IMR-90 (cell line): ENCODE measurements around the gene FHL2.

Experiments
- BHLHE40 ChIP-seq: fragments of 150-350 bp; IDR thresholded peaks from 2 replicates; pipeline ENCODE4 v1.6.1; 2016; ENCODE audit warnings: mild to moderate bottlenecking, low read depth, low read length
- CEBPB ChIP-seq: IDR thresholded peaks from 2 replicates; pipeline ENCODE4 v1.6.1; 2012; ENCODE audit warnings: low read depth, low read length, improper control_type of control experiment
- CHD1 ChIP-seq: IDR thresholded peaks from 2 replicates; pipeline ENCODE4 v1.6.1; 2012; ENCODE audit warnings: low read depth, low read length, improper control_type of control experiment
- CTCF ChIP-seq: conservative IDR thresholded peaks from 2 replicates; pipeline ENCODE4 v1.5.1; 2012; ENCODE audit warnings: mild to moderate bottlenecking, low read depth, low read length, improper control_type of control experiment
- ELK1 ChIP-seq: fragments of 150-350 bp; IDR thresholded peaks from 2 replicates; pipeline ENCODE4 v1.6.1; 2016; ENCODE audit warnings: low read depth, mild to moderate bottlenecking, low read length, moderate library complexity, borderline replicate concordance
- MAFK ChIP-seq: IDR thresholded peaks from 2 replicates; pipeline ENCODE4 v1.6.1; 2012; ENCODE audit warnings: low read depth, low read length, improper control_type of control experiment
- MAZ ChIP-seq: IDR thresholded peaks from 2 replicates; pipeline ENCODE4 v1.6.1; 2012; ENCODE audit warnings: low read depth, mild to moderate bottlenecking, low read length, improper control_type of control experiment, moderate library complexity, borderline replicate concordance
- MXI1 ChIP-seq: IDR thresholded peaks from 2 replicates; pipeline ENCODE4 v1.6.1; 2012; ENCODE audit warnings: low read depth, mild to moderate bottlenecking, low read length, moderate library complexity, borderline replicate concordance
- POLR2A ChIP-seq: IDR thresholded peaks from 2 replicates; pipeline ENCODE4 v1.6.1; 2012; ENCODE audit warnings: mild to moderate bottlenecking, low read depth, low read length
- RAD21 ChIP-seq: IDR thresholded peaks from 2 replicates; pipeline ENCODE4 v1.6.1; 2012; ENCODE audit warnings: low read length, improper control_type of control experiment
- RCOR1 ChIP-seq: IDR thresholded peaks from 2 replicates; pipeline ENCODE4 v1.6.1; 2012; ENCODE audit warnings: mild to moderate bottlenecking, low read length, improper control_type of control experiment; ENCODE audit not compliant: insufficient replicate concordance
- RFX5 ChIP-seq: IDR thresholded peaks from 2 replicates; pipeline ENCODE4 v1.8.0; 2012; ENCODE audit warnings: low read depth, mild to moderate bottlenecking, low read length, moderate library complexity
- SMC3 ChIP-seq: fragments of 150-350 bp; IDR thresholded peaks from 2 replicates; pipeline ENCODE4 v1.6.1; 2016; ENCODE audit warnings: low read depth, mild to moderate bottlenecking, antibody characterized with exemption, low read length, moderate library complexity
- USF2 ChIP-seq: fragments of 150-350 bp; IDR thresholded peaks from 2 replicates; pipeline ENCODE4 v1.6.1; 2017; ENCODE audit warnings: mild to moderate bottlenecking, antibody characterized with exemption, low read length, low read depth

GRCh38 chr2:105358593-105358992 is 40.3 kb downstream of the FHL2 start:
- TF ChIP-seq CTCF (no peak), RFX5 (no peak), CEBPB (no peak), MAFK (no peak), POLR2A (no peak), MXI1 (no peak), RCOR1 (no peak), BHLHE40 (no peak), ELK1 (no peak), USF2 (no peak), RAD21 (no peak), MAZ (no peak), CHD1 (no peak), SMC3 (no peak)
